Mammary epithelial cell (primary cell): ENCODE data around the gene PHACTR2.

Experiments
- EZH2 ChIP-seq: IDR thresholded peaks from 2 replicates; pipeline ENCODE4 v1.6.1; 2012; ENCODE audit warnings: low read length, inconsistent platforms, borderline replicate concordance
- TF ChIP-seq, protein P1 (sequence below), 2 donors: IDR thresholded peaks in 1 of 2; conservative IDR thresholded peaks in 1 of 2; 2 replicates each; pipeline ENCODE4 v1.5.1; 2011 to 2012; ENCODE audit warnings: inconsistent platforms in 2 of 2, low read length in 2 of 2, mild to moderate bottlenecking in 2 of 2, control low read depth in 1 of 2, low read depth in 1 of 2; ENCODE audit not compliant: insufficient read depth in 1 of 2; ENCODE audit errors: extremely low read depth in 1 of 2

DNA sequence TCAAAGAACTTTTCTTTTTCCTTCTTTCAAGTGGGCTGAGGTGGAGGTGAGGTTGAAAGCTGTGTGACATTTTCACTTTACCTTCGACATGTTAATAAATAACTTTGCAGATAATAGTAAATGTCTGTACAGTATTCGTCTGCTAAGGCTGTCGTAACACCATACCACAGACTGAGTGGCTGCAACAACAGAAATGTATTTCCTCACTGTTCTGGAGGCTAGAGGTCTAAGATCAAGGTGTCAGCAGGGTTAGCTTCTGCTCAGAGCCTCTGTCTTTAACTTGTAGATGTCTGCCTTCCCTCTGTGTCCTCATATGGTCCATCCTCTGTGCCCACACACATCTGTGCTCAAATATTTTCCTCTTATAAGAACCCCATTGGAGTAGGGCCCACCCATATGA is 14.9 kb downstream of the PHACTR2 start:
- TF ChIP-seq, protein P1, sequence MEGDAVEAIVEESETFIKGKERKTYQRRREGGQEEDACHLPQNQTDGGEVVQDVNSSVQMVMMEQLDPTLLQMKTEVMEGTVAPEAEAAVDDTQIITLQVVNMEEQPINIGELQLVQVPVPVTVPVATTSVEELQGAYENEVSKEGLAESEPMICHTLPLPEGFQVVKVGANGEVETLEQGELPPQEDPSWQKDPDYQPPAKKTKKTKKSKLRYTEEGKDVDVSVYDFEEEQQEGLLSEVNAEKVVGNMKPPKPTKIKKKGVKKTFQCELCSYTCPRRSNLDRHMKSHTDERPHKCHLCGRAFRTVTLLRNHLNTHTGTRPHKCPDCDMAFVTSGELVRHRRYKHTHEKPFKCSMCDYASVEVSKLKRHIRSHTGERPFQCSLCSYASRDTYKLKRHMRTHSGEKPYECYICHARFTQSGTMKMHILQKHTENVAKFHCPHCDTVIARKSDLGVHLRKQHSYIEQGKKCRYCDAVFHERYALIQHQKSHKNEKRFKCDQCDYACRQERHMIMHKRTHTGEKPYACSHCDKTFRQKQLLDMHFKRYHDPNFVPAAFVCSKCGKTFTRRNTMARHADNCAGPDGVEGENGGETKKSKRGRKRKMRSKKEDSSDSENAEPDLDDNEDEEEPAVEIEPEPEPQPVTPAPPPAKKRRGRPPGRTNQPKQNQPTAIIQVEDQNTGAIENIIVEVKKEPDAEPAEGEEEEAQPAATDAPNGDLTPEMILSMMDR (conservative IDR thresholded peaks at IDR 0.05 in 1 of 2, IDR thresholded peaks at IDR 0.05 in 1 of 2; ENCODE audit: extremely low read depth in 1 of 2, insufficient read depth in 1 of 2, low read depth in 1 of 2, low read length in 2 of 2) = no peak
- no peak for TF ChIP-seq EZH2
